T-helper 1 cell treated with Interleukin-12 subunit alpha and Interleukin-12 subunit beta and Interleukin-4 antibody, amounts not matched to agents 30 ng/mL and 1 ng/mL, for 36 hours (primary cell): Measurements from ENCODE around the gene C4orf36. TPM values are rescaled to one million over a fixed set of nuclear protein-coding genes. Genes with fewer than 3 reads are reported as not detected.
"Not testable (repeated sequence)": the region's sequence is repeated elsewhere in the genome, so short reads cannot be mapped to it uniquely, and the experiment has no call there.

Experiments used
- intact Hi-C: fragments of 100-400 bp; cut with micrococcal nuclease; formaldehyde crosslinking; loops from one replicate; pipeline ENCODE4 v1.15.1; 2024
- total RNA-seq: library from RNA; stranded (reverse); gene quantifications from 2 replicates; pipeline ENCODE4 v1.2.3, GENCODE V29; 2022

C4orf36 gene
- total RNA-seq, 1 donor from 2014 or later: not detected

- intact Hi-C loops: no loop called here
Measured at GRCh38 chr4:86917212-86918039, 25.2 kb upstream of the C4orf36 start.

DNA sequence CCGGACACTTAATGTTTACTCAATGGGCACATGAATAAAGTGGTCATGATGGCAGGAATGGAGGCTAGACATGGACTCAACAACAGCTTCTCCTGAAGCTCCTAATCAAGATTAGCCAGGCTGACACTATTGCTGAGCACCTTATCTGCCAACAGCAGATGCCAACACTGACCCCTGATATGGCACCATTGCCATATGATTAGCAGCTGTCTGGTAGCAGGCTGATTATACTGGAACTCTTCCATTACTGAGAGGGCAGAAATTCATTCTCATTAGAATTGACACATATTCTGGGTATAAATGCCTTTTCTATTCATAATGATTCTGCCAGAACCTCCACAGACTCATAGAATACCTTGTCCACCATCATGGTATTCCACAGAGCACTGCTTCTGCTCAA, 24.2 kb upstream of the C4orf36 start:
- intact Hi-C loops: no loop called here

DNA sequence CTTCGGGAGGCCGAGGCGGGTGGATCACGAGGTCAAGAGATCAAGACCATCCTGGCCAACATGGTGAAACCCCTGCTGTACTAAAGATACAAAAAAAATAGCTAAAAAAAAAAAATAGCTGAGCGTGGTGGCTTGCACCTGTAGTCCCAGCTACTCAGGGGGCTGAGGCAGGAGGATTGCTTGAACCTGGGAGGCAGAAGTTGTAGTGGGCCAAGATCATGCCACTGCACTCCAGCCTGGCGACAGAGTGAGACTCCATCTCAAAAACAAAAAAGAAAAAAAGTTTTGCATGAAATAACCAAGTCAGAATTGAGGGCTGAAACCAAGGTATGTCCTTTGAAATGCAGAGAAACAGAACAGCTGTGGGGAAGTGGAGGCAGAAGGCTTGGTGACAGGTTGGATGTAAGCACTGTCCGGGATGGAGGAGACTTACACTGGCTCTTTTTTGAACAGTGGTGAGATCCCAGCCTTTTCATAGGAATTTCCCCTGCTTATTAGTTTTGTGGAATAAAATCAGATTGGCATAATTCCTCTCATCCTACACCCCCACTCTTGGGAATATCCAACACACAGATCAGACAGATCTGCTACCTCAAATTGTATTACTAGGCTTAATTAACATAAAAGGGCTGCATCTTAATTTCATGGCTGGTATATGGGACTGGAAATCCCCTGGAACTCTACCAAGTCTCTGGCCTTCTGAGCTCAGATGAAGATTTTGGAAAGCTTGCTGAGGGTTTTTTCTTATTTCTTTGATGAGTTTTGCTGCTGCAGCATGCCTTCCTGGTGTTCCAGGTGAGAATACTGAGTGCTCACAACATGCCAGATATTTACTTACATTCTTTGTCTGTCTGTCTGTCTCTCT, 18.8 kb upstream of the C4orf36 start:
- intact Hi-C loops: no loop called here

- intact Hi-C loops: no loop called here
Measured at GRCh38 chr4:86910369-86910768, 18.1 kb upstream of the C4orf36 start.

- intact Hi-C loops: no loop called here
Measured at GRCh38 chr4:86909546-86910295, 17.5 kb upstream of the C4orf36 start.

DNA sequence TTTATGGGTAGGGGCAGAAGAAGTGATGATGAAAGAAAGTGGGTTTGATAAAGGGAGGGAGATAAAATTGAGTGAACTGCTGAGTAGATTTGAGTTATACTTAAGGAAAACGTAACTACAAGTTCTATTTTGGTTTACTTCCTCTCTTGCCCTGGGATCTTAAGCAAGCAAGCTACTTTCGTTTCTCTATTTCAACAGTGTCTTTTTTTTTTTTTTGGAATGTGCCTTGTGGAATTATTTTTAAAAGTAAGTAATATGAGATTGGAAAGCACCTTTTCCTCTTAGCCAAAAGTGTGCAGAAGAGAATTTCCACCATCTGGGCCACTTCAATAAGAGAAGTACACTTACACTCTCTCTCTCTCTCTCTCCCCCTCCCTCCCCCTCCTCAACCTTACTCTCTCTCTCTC, 16.0 kb upstream of the C4orf36 start:
- intact Hi-C loops: no loop called here

- intact Hi-C loops: no loop called here
Measured at GRCh38 chr4:86901864-86902263, 9.6 kb upstream of the C4orf36 start.

- intact Hi-C loops: loop anchor here (5.0 to 10.0 kb wide), 2 partner anchors 306 to 1814 kb away; partner anchors contain the start of gene PTPN13
Measured at GRCh38 chr4:86898562-86898961, 6.3 kb upstream of the C4orf36 start.

GRCh38 chr4:86896596-86896995, 4.4 kb upstream of the C4orf36 start:
- intact Hi-C loops: loop anchor here (5.0 to 10.0 kb wide), 2 partner anchors 304 to 1812 kb away; partner anchors contain the start of gene PTPN13

DNA sequence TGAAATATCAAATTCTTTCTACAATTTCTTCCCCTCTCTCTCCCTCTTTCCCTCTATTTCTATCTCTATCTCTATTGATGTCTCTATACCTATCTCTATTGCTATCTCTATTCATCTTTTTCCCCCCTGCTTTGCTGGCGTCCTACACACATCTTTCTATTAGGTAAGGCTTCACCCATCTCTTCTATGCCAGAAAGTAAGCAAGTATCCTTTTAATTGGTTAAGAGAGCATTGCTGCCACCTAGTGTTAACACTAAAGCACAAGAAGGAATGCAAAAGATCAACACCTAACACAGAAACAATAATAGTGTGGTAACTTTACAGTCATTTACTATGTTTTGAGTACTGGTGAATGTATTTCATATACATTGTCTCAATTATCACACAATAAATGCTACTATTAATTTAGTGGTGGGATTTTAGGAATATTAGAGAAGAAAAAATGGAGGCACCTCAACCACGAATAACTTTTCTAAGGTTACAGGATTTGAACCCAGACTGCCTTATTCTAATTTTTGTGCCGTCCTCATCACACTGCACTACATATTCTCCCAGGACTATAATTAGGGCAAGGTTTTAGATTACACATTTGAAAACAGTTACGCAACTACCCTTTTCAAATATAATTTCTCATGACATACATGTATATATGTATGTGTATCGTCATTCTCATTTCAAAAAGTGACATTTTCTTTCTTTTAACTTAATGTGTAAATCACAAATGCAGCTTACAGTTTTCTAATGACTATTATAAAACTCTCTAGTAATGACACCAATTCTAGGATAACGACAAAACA, 3.7 kb upstream of the C4orf36 start:
- intact Hi-C loops: loop anchor here (1.0 to 10.0 kb wide), 7 partner anchors 243 to 1811 kb away; partner anchors contain the start of gene PTPN13

- intact Hi-C loops: loop anchor here (2.0 to 10.0 kb wide), 5 partner anchors 242 to 1810 kb away; partner anchors contain the start of gene MAPK10
Measured at GRCh38 chr4:86894455-86894854, 2.2 kb upstream of the C4orf36 start.

- intact Hi-C loops: loop anchor here (5.0 to 10.0 kb wide), 2 partner anchors 531 to 1808 kb away; partner anchors contain the start of gene MAPK10
Measured at GRCh38 chr4:86893136-86893535, 914 bp upstream of the C4orf36 start.

GRCh38 chr4:86892636-86892960, 376 bp upstream of the C4orf36 start:
- intact Hi-C loops: loop anchor here (5.0 to 10.0 kb wide), 2 partner anchors 530 to 1808 kb away; partner anchors contain the start of gene MAPK10

GRCh38 chr4:86890790-86891189, 1.4 kb downstream of the C4orf36 start:
- intact Hi-C loops: loop anchor here (5.0 to 10.0 kb wide), 2 partner anchors 528 to 1806 kb away; partner anchors contain the start of gene MAPK10

GRCh38 chr4:86879641-86880040, 12.6 kb downstream of the C4orf36 start:
- intact Hi-C loops: no loop called here

- intact Hi-C loops: no loop called here
Measured at GRCh38 chr4:86878640-86879039, 13.6 kb downstream of the C4orf36 start.

- intact Hi-C loops: no loop called here
Measured at GRCh38 chr4:86876894-86877685, 15.1 kb downstream of the C4orf36 start.

DNA sequence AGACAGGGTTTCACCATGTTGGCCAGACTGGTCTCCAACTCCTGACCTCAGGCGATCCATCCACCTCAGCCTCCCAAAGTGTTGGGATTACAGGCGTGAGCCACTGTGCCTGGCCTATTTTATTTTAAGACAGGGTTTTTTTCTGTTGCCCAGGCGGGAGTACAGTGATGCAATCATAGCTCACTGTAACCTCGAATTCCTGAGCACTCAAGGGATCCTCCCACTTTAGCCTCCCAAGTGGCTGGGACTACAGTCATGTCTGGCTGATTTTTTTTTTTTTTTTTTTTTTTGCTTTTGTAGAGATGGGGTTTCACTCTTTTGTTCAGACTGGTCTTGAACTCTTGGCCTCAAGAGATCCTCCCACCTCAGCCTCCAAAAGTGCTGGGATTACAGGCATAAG, 16.8 kb downstream of the C4orf36 start:
- intact Hi-C loops: not testable (repeated sequence)

DNA sequence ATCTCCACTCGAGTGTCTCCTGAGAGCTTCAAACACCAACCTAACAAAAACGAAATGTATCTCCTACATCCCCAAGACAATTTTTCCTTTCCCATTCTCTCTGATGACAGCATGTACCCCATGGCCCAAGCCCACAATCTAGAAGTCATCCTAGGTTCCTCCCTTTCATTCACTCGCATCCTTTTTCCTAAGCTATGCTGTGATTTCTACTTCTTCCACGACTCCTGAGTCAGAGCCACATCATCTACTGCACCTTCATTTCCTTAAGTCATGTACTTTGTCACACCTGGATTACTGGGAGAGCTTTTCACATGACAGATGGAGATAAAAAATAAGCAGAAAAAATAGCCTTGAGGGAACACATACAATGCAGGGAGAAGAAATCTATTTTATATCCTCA, 20.1 kb downstream of the C4orf36 start:
- intact Hi-C loops: no loop called here
